ENCODE data around the gene HOXD9. TPM values are rescaled to one million over a fixed set of nuclear protein-coding genes. Genes with fewer than 3 reads are reported as not detected.

The HOXD9 gene
- total RNA-seq, 1 experiment from 2014 or later, result not detected

- H3K9me3 Mint-ChIP-seq (ENCODE audit: unreplicated experiment), result no peaks in the 10 kb centered on the region
- peak overlapping the region; percentile 85 for H3K4me3 Mint-ChIP-seq (ENCODE audit: unreplicated experiment)
- H3K27me3 Mint-ChIP-seq (ENCODE audit: insufficient read depth, unreplicated experiment), result peaks cover 57% of the 10 kb centered on the region
- H3K4me1 Mint-ChIP-seq (ENCODE audit: low read depth, unreplicated experiment), result peaks cover 19% of the 10 kb centered on the region
- peaks cover 5% of the 10 kb centered on the region for H3K36me3 Mint-ChIP-seq (ENCODE audit: insufficient read depth, unreplicated experiment)
- intact Hi-C loops (cut with micrococcal nuclease; ENCODE audit: unreplicated experiment), result loop anchor here (1.0 to 10.0 kb wide), 4 partner anchors 78 to 390 kb away; partner anchors contain the start of gene LNPK
- peaks cover 16% of the 10 kb centered on the region for H3K27me3 ChIP-seq (replicated peaks; ENCODE audit: control insufficient read depth, insufficient read depth, low read length)
- ChIA-PET CTCF (interaction anchor here (0.6 to 1.2 kb wide), 4 partner anchors 26 to 716 kb away, joined by 3 to 4 read pairs (median 3); no protein-coding TSS in a partner anchor), POLR2A (no interaction called here)
- TF ChIP-seq, protein P1, sequence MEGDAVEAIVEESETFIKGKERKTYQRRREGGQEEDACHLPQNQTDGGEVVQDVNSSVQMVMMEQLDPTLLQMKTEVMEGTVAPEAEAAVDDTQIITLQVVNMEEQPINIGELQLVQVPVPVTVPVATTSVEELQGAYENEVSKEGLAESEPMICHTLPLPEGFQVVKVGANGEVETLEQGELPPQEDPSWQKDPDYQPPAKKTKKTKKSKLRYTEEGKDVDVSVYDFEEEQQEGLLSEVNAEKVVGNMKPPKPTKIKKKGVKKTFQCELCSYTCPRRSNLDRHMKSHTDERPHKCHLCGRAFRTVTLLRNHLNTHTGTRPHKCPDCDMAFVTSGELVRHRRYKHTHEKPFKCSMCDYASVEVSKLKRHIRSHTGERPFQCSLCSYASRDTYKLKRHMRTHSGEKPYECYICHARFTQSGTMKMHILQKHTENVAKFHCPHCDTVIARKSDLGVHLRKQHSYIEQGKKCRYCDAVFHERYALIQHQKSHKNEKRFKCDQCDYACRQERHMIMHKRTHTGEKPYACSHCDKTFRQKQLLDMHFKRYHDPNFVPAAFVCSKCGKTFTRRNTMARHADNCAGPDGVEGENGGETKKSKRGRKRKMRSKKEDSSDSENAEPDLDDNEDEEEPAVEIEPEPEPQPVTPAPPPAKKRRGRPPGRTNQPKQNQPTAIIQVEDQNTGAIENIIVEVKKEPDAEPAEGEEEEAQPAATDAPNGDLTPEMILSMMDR (IDR thresholded peaks at IDR 0.05; ENCODE audit: insufficient read depth in 1 of 2, low read depth in 1 of 2, low read length in 1 of 2, severe bottlenecking in 1 of 2, unreplicated experiment in 1 of 2), result no peak
- H3K9me3 ChIP-seq, result peaks cover 15% of the 10 kb centered on the region
- H3K27ac Mint-ChIP-seq (ENCODE audit: unreplicated experiment), result no peak overlapping the region
- H3K4me3 ChIP-seq (ENCODE audit: low read depth, low read length), result peak overlapping the region; percentile 33
- DNase-seq, result peak; percentile 58 to 63
- H3K36me3 ChIP-seq (ENCODE audit: control insufficient read depth, insufficient read depth, low read length), result no peaks in the 10 kb centered on the region
- no TSS peak for BruUV-seq (replicated peaks)
- H3K4me1 ChIP-seq, result peaks cover 10% of the 10 kb centered on the region; the same call in 1 of the 2 replicates
Measured at GRCh38 chr2:176080540-176081375, 41.8 kb upstream of the HOXD9 start.

- H3K27me3 ChIP-seq (replicated peaks; ENCODE audit: control insufficient read depth, insufficient read depth, low read length), result peaks cover 20% of the 10 kb centered on the region
- H3K4me3 ChIP-seq (ENCODE audit: low read depth, low read length), result no peak overlapping the region
- ChIA-PET POLR2A (no interaction called here), CTCF (no interaction called here)
- no peak for DNase-seq
- H3K9me3 ChIP-seq, result peaks cover 15% of the 10 kb centered on the region
- BruUV-seq (replicated peaks), result no TSS peak
- TF ChIP-seq, protein P1 (IDR thresholded peaks at IDR 0.05; ENCODE audit: insufficient read depth in 1 of 2, low read depth in 1 of 2, low read length in 1 of 2, severe bottlenecking in 1 of 2, unreplicated experiment in 1 of 2), result no peak
- peaks cover 19% of the 10 kb centered on the region for H3K4me1 Mint-ChIP-seq (ENCODE audit: low read depth, unreplicated experiment)
- H3K27me3 Mint-ChIP-seq (ENCODE audit: insufficient read depth, unreplicated experiment), result peaks cover 57% of the 10 kb centered on the region
- no peaks in the 10 kb centered on the region for H3K9me3 Mint-ChIP-seq (ENCODE audit: unreplicated experiment)
- no peaks in the 10 kb centered on the region for H3K36me3 ChIP-seq (ENCODE audit: control insufficient read depth, insufficient read depth, low read length)
- H3K36me3 Mint-ChIP-seq (ENCODE audit: insufficient read depth, unreplicated experiment), result peaks cover 5% of the 10 kb centered on the region
- no peak overlapping the region for H3K27ac Mint-ChIP-seq (ENCODE audit: unreplicated experiment)
- intact Hi-C loops (cut with micrococcal nuclease; ENCODE audit: unreplicated experiment), result loop anchor here (2.0 to 10.0 kb wide), 2 partner anchors 79 to 197 kb away; partner anchors contain the start of gene LNPK
- H3K4me1 ChIP-seq, result peaks cover 14% of the 10 kb centered on the region; the same call in 1 of the 2 replicates
- peak overlapping the region; percentile 85 for H3K4me3 Mint-ChIP-seq (ENCODE audit: unreplicated experiment)
Measured at GRCh38 chr2:176081376-176081836, 41.1 kb upstream of the HOXD9 start.

GRCh38 chr2:176081837-176082524 lies 40.5 kb upstream of the HOXD9 start:
- no peak for DNase-seq
- TF ChIP-seq, protein P1 (IDR thresholded peaks at IDR 0.05; ENCODE audit: insufficient read depth in 1 of 2, low read depth in 1 of 2, low read length in 1 of 2, severe bottlenecking in 1 of 2, unreplicated experiment in 1 of 2), result no peak
- Histone ChIP-seq H3K36me3 (ENCODE audit: control insufficient read depth, insufficient read depth, low read length) (no peaks in the 10 kb centered on the region), H3K4me3 (ENCODE audit: low read depth, low read length) (no peak overlapping the region), H3K9me3 (peaks cover 15% of the 10 kb centered on the region), H3K27me3 (replicated peaks; ENCODE audit: control insufficient read depth, insufficient read depth, low read length) (peaks cover 19% of the 10 kb centered on the region), H3K4me1 (peaks cover 14% of the 10 kb centered on the region; the same call in 1 of the 2 replicates)
- H3K9me3 Mint-ChIP-seq (ENCODE audit: unreplicated experiment), result no peaks in the 10 kb centered on the region
- H3K27ac Mint-ChIP-seq (ENCODE audit: unreplicated experiment), result no peak overlapping the region
- peaks cover 60% of the 10 kb centered on the region for H3K27me3 Mint-ChIP-seq (ENCODE audit: insufficient read depth, unreplicated experiment)
- ChIA-PET POLR2A (no interaction called here), CTCF (no interaction called here)
- intact Hi-C loops (cut with micrococcal nuclease; ENCODE audit: unreplicated experiment), result loop anchor here (2.0 to 10.0 kb wide), 2 partner anchors 79 to 197 kb away; partner anchors contain the start of gene LNPK
- H3K4me3 Mint-ChIP-seq (ENCODE audit: unreplicated experiment), result no peak overlapping the region
- peaks cover 5% of the 10 kb centered on the region for H3K36me3 Mint-ChIP-seq (ENCODE audit: insufficient read depth, unreplicated experiment)
- BruUV-seq (replicated peaks), result no TSS peak
- H3K4me1 Mint-ChIP-seq (ENCODE audit: low read depth, unreplicated experiment), result peaks cover 19% of the 10 kb centered on the region

Data from Caco-2 (cell line).